Thyroid gland (tissue), 4 donors: ENCODE results near the gene ZNF554. TPM values are rescaled to one million over a fixed set of nuclear protein-coding genes. Genes with fewer than 3 reads are reported as not detected.
"Not testable (repeated sequence)": the region's sequence is repeated elsewhere in the genome, so short reads cannot be mapped to it uniquely, and the experiment has no call there.

Source experiments
- DNase-seq, 2 donors: peaks; one replicate each; pipeline ENCODE4 v3.0.0-alpha.2; 2019
- H3K27ac ChIP-seq, 3 donors: fragments of 200-600 bp; sonication (generic); 1 replicate in 2 of 3; 2 replicates in 1 of 3; pipeline ENCODE4 v1.5.1; 2016 to 2019; ENCODE audit warnings: mild to moderate bottlenecking in 1 of 3, moderate library complexity in 1 of 3
- H3K27me3 ChIP-seq: fragments of 200-600 bp; sonication (generic); one replicate; pipeline ENCODE4 v1.5.1; 2019
- H3K36me3 ChIP-seq, 2 donors: fragments of 200-600 bp; sonication (generic); one replicate each; pipeline ENCODE4 v1.5.1; 2016 to 2019
- H3K4me1 ChIP-seq, 2 donors: fragments of 200-600 bp; sonication (generic); one replicate each; pipeline ENCODE4 v1.5.1; 2017 to 2019
- H3K4me3 ChIP-seq, 3 donors: fragments of 200-600 bp; sonication (generic); replicated peaks in 1 of 3; 1 replicate in 2 of 3; 2 replicates in 1 of 3; pipeline ENCODE4 v1.5.1; 2016; ENCODE audit warnings: mild to moderate bottlenecking in 1 of 3
- H3K9me3 ChIP-seq: fragments of 200-600 bp; sonication (generic); one replicate; pipeline ENCODE4 v1.5.1; 2017
- POLR2A ChIP-seq, 2 donors: fragments of 450-650 bp; IDR thresholded peaks; one replicate each; pipeline ENCODE4 v1.6.1; 2017; ENCODE audit warnings: antibody characterized with exemption in 2 of 2, mild to moderate bottlenecking in 2 of 2, moderate library complexity in 1 of 2
- WGBS, 2 donors: methylation state at CpG; one replicate each; pipeline ENCODE4 v1.1.5; 2017; 5-methylcytosine and 5-hydroxymethylcytosine counted together
- intact Hi-C: fragments of 100-400 bp; cut with DNase I; formaldehyde crosslinking; loops from one replicate; pipeline ENCODE4 v1.15.1; 2023
- total RNA-seq, 4 donors: library from RNA; depleted of rRNA; stranded (reverse); fragments of >200 nt; gene quantifications; one replicate each; pipeline ENCODE4 v1.2.3, GENCODE V29; 2016
- TF ChIP-seq, protein P1 (sequence below), 6 experiments: fragments of 200-600 bp in 3 of 6; fragments of 450-650 bp in 3 of 6; sonication (generic) in 3 of 6; IDR thresholded peaks; one replicate each; pipeline ENCODE4 v1.5.1; 2016 to 2019; ENCODE audit warnings: antibody characterized with exemption in 6 of 6, mild to moderate bottlenecking in 2 of 6, inconsistent platforms in 1 of 6, moderate library complexity in 1 of 6

ZNF554 gene
- total RNA-seq, 4 donors from 2014 or later: 4.9 to 9.2 (median 6.2) TPM

DNA sequence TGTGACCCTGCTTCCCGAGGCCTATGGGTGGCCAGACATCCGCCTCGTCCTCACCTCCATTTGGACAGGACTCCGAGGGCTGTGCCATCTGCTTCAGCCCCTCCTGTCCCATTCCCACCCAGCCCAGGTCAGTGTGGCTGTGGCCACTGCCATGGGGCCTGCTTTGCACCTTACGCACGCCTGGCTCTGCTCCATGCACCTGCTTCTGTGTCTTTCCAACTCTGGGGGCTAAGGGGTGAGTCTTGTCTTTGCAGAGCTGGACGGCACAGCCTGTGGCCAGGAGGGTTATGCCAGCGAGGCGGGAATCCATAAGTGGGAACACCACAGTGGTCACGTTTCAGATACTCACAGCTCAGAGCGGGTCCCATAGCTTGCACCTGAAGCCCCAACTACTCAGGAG lies 5.2 kb upstream of the ZNF554 start:
- Histone ChIP-seq H3K36me3 (peaks cover 8 to 10% of the 10 kb centered on the region in 2 donors), H3K27ac (no peak overlapping the region), H3K27me3 (no peaks in the 10 kb centered on the region), H3K9me3 (no peaks in the 10 kb centered on the region), H3K4me3 (no peak overlapping the region), H3K4me1 (no peaks in the 10 kb centered on the region)
- intact Hi-C loops: no loop called here
- no peak for TF ChIP-seq POLR2A (IDR thresholded peaks at IDR 0.05)
- TF ChIP-seq, protein P1, sequence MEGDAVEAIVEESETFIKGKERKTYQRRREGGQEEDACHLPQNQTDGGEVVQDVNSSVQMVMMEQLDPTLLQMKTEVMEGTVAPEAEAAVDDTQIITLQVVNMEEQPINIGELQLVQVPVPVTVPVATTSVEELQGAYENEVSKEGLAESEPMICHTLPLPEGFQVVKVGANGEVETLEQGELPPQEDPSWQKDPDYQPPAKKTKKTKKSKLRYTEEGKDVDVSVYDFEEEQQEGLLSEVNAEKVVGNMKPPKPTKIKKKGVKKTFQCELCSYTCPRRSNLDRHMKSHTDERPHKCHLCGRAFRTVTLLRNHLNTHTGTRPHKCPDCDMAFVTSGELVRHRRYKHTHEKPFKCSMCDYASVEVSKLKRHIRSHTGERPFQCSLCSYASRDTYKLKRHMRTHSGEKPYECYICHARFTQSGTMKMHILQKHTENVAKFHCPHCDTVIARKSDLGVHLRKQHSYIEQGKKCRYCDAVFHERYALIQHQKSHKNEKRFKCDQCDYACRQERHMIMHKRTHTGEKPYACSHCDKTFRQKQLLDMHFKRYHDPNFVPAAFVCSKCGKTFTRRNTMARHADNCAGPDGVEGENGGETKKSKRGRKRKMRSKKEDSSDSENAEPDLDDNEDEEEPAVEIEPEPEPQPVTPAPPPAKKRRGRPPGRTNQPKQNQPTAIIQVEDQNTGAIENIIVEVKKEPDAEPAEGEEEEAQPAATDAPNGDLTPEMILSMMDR (IDR thresholded peaks at IDR 0.05): no peak
- no peak for DNase-seq
- 95% methylated on average over 11 of the region's 11 CpGs for WGBS, 2 donors

DNA sequence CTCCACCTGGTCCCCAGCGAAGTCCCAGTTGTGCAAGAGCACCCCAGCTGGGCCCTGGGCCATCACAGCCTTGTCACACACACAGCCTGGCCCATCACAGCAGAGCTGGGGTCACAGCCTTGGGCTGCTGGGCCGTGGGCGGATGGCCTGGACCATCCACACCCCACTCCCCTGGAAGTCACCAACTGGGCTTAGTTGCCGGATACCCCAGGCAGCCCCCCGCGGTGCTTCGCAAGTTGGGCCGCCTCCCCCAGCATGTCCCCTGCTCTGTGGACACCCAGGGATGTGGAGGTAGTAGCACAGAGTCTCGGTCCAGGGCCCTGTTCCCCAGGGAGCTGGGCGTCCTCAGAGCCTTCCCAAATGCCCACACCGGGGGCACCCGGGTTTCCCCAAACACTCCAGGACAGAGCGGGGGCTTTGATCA lies 4.5 kb upstream of the ZNF554 start:
- Histone ChIP-seq H3K27ac (no peak overlapping the region), H3K36me3 (peaks cover 0 to 2% of the 10 kb centered on the region in 2 donors), H3K27me3 (no peaks in the 10 kb centered on the region), H3K9me3 (no peaks in the 10 kb centered on the region), H3K4me1 (no peaks in the 10 kb centered on the region), H3K4me3 (no peak overlapping the region)
- no peak for TF ChIP-seq POLR2A (IDR thresholded peaks at IDR 0.05)
- TF ChIP-seq, protein P1 (IDR thresholded peaks at IDR 0.05): no peak
- DNase-seq: no peak
- WGBS, 2 donors: 89 to 90% methylated on average over 1 to 13 of the region's 13 CpGs
- intact Hi-C loops: no loop called here

DNA sequence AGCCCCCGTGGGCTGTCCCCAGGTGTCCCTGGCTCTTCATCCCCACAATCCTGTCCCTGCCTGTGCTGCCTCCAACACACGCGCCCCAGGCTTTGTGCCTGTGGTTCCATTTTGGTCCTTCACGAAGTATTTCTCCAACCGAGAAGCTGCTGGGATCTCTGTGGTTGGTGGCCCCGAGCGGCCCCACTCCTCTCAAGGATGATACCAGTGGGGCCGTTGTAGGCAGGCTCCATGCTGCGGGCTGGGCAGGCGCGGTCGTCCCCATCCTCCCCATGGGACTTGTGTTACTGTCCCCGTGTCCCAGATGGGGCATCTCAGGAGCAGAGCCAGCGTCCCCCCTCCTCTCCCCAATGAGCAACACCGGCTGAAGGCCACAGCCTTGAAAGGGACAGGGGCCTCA lies 3.7 kb upstream of the ZNF554 start:
- 90 to 94% methylated on average over 15 of the region's 15 CpGs for WGBS, 2 donors
- no peaks in the 10 kb centered on the region for H3K27me3 ChIP-seq
- no peak overlapping the region for H3K27ac ChIP-seq
- H3K9me3 ChIP-seq: no peaks in the 10 kb centered on the region
- H3K4me1 ChIP-seq: peaks cover 3 to 6% of the 10 kb centered on the region in 2 donors
- no peak for DNase-seq
- TF ChIP-seq POLR2A (IDR thresholded peaks at IDR 0.05): no peak
- TF ChIP-seq, protein P1 (IDR thresholded peaks at IDR 0.05): no peak
- H3K4me3 ChIP-seq: no peak overlapping the region
- intact Hi-C loops: no loop called here
- H3K36me3 ChIP-seq: no peaks in the 10 kb centered on the region

DNA sequence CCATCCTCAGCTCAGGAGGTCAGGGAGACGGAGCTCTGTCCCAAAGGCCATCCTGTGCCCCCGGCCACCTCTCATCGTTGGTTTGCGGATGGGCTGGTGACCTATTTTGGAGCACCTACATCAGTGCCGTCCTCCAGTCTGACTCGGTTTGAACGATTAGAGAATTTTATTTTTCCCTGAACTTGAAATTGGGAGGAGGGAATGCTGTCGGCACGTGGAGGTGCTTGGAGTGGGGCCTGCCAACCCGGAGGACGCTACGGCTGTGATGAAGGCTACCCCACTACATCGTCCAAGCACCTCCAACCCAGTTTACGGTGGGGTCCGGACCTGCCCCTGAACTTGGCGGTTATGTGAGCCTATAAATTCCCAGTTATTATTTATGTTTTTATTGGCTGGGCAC lies 3.0 kb upstream of the ZNF554 start:
- DNase-seq: no peak
- no peak overlapping the region for H3K27ac ChIP-seq
- H3K9me3 ChIP-seq: no peaks in the 10 kb centered on the region
- no peak overlapping the region for H3K4me3 ChIP-seq
- peaks cover 6% of the 10 kb centered on the region in 2 donors for H3K4me1 ChIP-seq
- intact Hi-C loops: no loop called here
- TF ChIP-seq, protein P1 (IDR thresholded peaks at IDR 0.05): no peak
- no peak for TF ChIP-seq POLR2A (IDR thresholded peaks at IDR 0.05)
- 91 to 93% methylated on average over 16 of the region's 16 CpGs for WGBS, 2 donors
- H3K27me3 ChIP-seq: no peaks in the 10 kb centered on the region
- H3K36me3 ChIP-seq: no peaks in the 10 kb centered on the region

DNA sequence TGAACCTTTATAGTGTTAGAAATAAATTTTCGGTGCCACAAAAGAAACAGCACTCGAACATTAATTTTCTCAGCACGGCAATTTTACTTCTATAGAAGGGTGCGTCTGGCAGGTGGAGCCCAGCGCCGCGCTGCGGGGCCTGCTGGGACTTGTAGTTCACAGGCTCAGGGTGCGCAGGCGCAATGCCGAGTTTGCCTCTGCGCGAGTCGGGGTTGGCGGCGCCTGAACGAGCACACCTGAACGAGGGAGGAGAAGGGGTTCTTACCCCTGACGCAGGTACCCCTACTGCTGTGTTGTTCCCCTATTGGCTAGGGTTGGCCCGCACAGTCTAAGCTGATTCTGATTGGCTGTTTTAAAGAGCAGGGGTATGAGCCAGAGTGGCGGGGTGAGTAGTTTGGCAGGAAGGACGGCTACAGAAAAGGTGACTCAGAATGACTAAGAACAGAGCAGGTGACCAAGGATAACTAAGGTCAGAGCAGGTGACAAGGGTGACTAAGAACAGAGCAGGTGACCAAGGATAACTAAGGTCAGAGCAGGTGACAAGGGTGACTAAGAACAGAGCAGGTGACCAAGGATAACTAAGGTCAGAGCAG lies 2.3 kb upstream of the ZNF554 start:
- H3K27ac ChIP-seq, H3K4me3 ChIP-seq, H3K9me3 ChIP-seq, DNase-seq, H3K4me1 ChIP-seq, H3K27me3 ChIP-seq, intact Hi-C loops, H3K36me3 ChIP-seq: not testable (repeated sequence)
- WGBS, 2 donors: 71 to 75% methylated on average over 22 of the region's 22 CpGs
